Measurements from ENCODE around the gene ZNF544.
"Not testable (repeated sequence)": the region's sequence is repeated elsewhere in the genome, so short reads cannot be mapped to it uniquely, and the experiment has no call there.

The ZNF544 gene

GRCh38 chr19:58307736-58308135, 79.0 kb downstream of the ZNF544 start:
- Histone ChIP-seq H3K27me3 (replicated peaks; ENCODE audit: control insufficient read depth, insufficient read depth, low read length) (no peaks in the 10 kb centered on the region), H3K36me3 (ENCODE audit: control insufficient read depth, insufficient read depth, low read length, severe bottlenecking) (peaks cover 38% of the 10 kb centered on the region), H3K9ac (ENCODE audit: low read length) (no peak overlapping the region), H3K4me3 (ENCODE audit: low read length) (no peak overlapping the region), H3K4me1 (ENCODE audit: control insufficient read depth, insufficient read depth, low read length) (peaks cover 14% of the 10 kb centered on the region), H3K9me3 (ENCODE audit: control insufficient read depth, low read length) (no peaks in the 10 kb centered on the region)
- no peak for DNase-seq (ENCODE audit: low read depth)

DNA sequence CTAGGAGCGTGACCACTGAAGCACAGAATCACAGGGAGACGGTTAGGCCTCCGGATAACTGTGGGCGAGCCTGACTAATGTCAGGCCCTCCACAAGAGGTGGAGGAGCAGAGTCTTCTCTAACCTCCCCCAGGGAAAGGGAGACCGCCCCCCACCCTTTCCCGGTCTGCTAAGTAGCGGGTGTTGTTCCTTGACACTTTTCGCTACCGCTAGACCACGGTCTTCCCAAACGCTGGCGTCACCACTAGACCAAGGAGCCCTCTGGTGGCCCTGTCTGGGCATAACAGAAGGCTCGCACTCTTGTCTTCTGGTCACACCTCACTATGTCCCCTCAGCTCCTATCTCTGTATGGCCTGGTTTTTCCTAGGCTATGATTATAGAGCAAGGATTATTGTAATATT, 82.0 kb downstream of the ZNF544 start:
- H3K36me3 ChIP-seq (ENCODE audit: control insufficient read depth, insufficient read depth, low read length, severe bottlenecking) = peaks cover 63% of the 10 kb centered on the region
- not testable (repeated sequence) for H3K9ac ChIP-seq (ENCODE audit: low read length); H3K27me3 ChIP-seq (replicated peaks; ENCODE audit: control insufficient read depth, insufficient read depth, low read length); H3K4me1 ChIP-seq (ENCODE audit: control insufficient read depth, insufficient read depth, low read length); H3K4me3 ChIP-seq (ENCODE audit: low read length); H3K9me3 ChIP-seq (ENCODE audit: control insufficient read depth, low read length)
- DNase-seq (ENCODE audit: low read depth) = peak; percentile 11

DNA sequence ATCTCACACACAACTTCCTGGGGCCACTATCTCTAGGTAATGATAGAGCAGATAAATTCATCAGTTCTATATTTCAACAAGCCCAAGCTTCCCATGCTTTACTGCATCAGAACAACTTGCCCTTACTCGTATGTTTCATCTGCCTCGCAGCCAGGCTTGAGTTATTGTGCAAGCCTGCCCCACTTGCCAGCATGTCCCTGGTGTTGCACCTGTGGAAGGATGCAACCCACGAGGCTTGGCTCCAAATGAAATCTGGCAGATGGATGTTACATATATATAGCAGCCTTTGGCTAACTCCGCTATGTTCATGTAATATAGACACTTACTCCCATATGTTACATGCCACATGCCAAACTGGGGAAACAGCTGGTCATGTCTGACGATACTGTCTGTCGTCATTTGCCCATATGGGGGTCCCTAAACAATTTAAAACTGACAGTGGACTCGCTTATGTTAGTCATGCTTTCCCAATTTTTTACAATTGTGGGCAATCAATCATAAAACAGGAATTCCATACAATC, 82.7 kb downstream of the ZNF544 start:
- Histone ChIP-seq H3K4me1 (ENCODE audit: control insufficient read depth, insufficient read depth, low read length) (peaks cover 4% of the 10 kb centered on the region), H3K9me3 (ENCODE audit: control insufficient read depth, low read length) (no peaks in the 10 kb centered on the region), H3K9ac (ENCODE audit: low read length) (no peak overlapping the region), H3K4me3 (ENCODE audit: low read length) (no peak overlapping the region), H3K27me3 (replicated peaks; ENCODE audit: control insufficient read depth, insufficient read depth, low read length) (no peaks in the 10 kb centered on the region), H3K36me3 (ENCODE audit: control insufficient read depth, insufficient read depth, low read length, severe bottlenecking) (peaks cover 63% of the 10 kb centered on the region)
- no peak for DNase-seq (ENCODE audit: low read depth)
